HG03280 (cell line): ENCODE data around the gene IL18RAP.
A peak's percentile ranks its signal among the peaks of the same experiment; 100 is the strongest.

Experiments
- ATAC-seq: cut with Tn5 transposase; IDR thresholded peaks from one replicate; pipeline ENCODE4 v1.9.1; 2021; ENCODE audit warnings: mild to moderate bottlenecking, moderate library complexity; ENCODE audit not compliant: unreplicated experiment

The IL18RAP gene

DNA sequence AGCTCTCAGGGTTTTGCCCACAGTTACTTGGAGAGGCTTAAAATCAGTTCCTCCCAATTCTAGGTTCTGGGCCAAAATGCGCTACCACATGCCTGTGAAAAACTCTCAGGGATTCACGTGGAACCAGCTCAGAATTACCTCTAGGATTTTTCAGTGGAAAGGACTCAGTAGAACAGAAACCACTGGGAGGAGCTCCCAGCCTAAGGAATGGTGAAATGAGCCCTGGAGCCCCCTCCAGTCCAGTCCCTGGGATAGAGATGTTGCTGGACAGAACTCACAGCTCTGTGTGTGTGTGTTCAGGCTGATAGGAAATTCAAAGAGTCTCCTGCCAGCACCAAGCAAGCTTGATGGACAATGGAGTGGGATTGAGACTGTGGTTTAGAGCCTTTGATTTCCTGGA is 29.0 kb downstream of the IL18RAP start:
- no peak for ATAC-seq

DNA sequence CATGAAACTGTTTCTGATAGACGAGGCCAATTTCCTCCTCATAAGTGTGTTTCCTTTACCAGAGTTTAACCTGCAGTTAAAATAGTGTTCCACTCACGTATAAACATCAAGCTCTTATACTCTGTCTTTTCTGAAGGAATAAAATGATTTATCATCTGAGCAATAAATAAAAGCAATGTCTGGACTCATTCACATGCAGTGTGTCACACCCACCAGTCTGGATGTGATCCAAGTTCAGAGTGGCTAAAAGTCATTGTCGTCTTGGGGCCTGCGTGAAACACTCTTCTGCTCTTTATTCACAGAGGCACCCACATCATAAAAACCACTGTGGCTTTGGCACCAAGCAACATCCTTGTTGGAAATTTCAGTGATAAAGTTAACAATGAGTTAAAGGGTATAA is 30.5 kb downstream of the IL18RAP start:
- no peak for ATAC-seq

DNA sequence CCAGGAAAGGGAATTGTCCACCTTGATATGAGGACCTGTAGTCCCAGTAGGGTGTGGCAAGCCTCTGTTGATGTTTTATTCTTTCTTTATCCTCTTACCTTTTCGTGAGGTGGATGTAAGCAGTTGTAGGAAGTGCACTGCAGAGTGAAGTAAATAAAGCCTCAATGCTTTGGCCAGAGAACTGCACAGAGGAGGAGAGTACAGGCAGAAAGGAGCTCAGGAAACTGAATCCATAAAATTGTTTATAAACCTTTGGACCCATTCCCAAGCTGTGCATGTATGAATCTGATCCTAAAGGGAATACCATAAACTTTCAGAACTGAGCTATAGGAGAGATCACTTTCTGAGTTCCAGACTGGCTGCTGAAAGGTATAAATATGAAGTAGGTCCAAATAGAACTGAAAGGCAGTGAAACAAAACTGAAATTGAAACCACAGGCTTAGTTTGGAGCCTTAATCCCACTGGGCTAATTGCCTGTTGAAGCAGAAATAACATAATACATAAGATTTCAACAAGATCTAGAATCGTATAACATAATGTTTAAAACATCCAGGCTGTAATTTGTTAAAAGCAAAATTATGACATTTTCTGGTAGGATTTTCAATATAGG is 32.2 kb downstream of the IL18RAP start:
- no peak for ATAC-seq

DNA sequence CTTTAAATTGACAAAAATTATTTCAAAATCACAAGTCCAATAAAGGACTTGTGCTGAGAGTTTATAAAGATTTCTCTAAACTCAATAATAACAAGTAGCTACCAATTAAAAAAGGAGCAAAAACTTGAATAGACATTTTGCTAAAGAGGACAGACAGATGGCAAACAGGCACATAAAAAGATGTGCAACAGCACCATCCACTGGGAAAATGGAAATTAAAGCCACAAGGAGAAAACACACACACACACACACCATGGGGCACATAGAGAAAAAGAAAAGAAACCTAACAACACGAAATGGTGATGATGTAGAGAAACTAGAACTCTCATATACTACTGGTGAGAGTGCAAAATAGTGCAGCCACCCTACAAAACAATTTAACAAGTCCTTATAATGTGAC is 37.5 kb downstream of the IL18RAP start:
- no peak for ATAC-seq

DNA sequence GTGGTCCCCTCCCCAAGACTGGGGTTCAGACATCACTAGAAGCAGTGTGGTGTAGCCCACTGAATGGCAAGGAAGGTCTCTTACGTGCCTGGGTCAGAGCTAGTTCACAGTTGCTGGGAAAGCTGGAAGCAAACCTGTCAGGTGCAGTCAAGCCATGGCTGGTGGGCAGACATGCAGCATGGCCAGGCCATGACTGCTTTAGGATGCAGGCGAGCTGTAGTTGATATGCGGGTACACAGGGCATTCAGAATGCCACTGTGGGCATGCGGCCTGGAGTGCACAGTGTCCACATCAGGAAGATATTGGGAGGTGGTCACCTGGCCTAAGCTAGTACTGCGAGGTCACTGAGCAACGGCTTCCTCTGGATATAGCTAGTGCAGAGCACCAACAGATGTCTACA is 38.2 kb downstream of the IL18RAP start:
- ATAC-seq: no peak

DNA sequence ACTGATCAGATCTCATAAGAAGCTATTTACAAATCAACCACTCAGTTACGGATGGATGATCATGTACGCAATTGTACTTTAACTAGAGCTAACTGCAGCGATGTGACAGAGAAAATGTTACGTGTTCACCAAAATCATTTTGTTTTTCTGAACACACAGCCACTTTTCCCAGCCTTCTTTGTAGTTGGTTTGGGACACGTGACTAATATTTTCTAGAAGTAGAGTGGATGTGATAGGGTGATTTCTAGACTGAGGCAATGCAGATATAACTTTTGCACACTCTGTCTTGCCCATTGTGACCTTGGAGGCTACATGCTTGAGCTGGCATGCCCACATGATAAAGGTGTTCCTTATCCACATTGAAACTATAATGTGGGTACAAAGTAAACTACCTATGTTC is 40.2 kb downstream of the IL18RAP start:
- ATAC-seq: no peak

DNA sequence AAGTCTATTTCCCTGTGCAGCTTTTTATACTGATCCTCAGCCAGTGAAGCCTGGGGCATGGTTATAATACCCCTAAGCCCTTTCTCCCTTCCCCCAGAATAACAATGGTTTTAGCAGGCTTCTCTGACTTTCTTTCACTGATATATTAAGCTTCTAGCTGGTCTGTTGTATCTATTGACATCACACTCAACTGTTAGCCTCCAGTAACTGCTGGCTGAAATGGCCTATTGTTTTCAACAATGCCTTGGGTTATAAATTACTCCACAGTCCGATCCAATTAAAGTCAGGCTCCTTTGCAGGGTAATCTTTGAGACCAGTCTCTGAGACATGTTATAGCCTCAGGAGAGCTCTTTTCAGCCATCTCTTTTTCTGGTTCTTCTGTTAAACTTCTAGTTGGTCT is 47.2 kb downstream of the IL18RAP start:
- no peak for ATAC-seq

DNA sequence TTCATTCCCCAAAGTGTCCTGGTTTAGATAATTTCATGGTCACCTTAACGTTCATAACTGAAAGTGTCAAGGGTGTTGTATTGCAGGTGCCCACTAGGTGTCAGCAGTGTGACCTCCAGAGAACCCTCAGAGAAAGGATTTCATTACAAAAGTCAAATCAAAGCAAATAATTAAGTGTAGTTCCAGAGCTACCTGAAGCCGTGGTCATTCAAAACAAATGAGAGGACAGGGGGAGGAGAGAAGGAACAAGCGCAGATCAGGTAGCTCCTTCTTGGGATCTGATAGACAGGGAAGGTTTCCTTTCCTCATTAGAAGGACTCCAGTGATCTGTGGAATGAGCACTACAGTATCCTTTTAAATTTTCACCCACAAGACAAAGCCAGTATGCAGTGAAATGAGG is 50.1 kb downstream of the IL18RAP start, which contains the start of gene SLC9A4:
Gene SLC9A4, plus strand, starts transcription at position 207 of the 400 bp plus-strand sequence. CDS start 534 bp downstream, outside the sequence.
- ATAC-seq: peak; percentile 68

DNA sequence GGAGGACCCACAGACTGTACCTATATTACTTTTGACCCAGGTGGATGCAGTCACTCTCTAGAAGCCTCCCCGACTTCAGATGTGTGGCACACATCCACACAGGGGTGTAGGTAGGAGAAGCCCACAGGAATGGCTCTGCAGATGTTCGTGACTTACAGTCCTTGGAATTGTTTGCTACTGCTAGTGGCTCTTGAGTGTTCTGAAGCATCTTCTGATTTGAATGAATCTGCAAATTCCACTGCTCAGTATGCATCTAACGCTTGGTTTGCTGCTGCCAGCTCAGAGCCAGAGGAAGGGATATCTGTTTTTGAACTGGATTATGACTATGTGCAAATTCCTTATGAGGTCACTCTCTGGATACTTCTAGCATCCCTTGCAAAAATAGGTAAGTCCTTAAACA is 50.7 kb downstream of the IL18RAP start:
- ATAC-seq: no peak

DNA sequence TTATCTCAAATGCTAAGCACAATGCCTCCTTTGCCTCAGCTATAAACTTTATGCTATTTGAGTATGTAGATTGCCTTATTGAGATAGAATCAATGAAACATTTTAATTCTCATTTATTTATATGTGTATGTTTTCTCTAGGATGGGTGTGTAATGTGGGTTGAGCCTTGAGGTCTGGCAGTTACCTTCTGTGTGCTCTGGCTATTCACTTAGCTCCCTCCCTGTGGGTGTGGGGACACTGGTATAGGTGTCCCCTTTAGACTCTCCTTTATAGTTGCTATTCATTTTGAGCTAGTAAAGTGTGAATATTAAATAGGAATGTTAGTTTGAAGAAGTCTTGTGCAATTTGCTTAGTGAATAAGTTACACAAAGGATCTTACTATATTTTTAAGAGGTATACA is 51.8 kb downstream of the IL18RAP start:
- no peak for ATAC-seq

DNA sequence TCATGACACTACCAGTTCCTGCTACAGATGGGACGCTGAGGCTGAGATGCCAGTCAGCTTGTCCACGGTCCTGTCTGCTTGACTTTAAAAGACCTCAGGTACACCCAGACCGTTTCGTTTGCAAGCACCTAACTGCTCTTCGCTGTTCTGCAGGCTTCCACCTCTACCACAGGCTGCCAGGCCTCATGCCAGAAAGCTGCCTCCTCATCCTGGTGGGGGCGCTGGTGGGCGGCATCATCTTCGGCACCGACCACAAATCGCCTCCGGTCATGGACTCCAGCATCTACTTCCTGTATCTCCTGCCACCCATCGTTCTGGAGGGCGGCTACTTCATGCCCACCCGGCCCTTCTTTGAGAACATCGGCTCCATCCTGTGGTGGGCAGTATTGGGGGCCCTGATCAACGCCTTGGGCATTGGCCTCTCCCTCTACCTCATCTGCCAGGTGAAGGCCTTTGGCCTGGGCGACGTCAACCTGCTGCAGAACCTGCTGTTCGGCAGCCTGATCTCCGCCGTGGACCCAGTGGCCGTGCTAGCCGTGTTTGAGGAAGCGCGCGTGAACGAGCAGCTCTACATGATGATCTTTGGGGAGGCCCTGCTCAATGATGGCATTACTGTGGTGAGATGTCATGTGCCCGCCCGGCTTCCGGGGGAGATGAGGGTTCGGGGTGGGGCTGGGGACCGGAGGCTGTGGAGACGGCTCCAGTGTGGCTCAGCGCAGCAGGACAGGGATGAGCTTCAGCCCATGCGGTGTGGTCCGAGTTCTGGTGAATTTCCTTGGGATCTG is 55.9 kb downstream of the IL18RAP start:
- no peak for ATAC-seq

DNA sequence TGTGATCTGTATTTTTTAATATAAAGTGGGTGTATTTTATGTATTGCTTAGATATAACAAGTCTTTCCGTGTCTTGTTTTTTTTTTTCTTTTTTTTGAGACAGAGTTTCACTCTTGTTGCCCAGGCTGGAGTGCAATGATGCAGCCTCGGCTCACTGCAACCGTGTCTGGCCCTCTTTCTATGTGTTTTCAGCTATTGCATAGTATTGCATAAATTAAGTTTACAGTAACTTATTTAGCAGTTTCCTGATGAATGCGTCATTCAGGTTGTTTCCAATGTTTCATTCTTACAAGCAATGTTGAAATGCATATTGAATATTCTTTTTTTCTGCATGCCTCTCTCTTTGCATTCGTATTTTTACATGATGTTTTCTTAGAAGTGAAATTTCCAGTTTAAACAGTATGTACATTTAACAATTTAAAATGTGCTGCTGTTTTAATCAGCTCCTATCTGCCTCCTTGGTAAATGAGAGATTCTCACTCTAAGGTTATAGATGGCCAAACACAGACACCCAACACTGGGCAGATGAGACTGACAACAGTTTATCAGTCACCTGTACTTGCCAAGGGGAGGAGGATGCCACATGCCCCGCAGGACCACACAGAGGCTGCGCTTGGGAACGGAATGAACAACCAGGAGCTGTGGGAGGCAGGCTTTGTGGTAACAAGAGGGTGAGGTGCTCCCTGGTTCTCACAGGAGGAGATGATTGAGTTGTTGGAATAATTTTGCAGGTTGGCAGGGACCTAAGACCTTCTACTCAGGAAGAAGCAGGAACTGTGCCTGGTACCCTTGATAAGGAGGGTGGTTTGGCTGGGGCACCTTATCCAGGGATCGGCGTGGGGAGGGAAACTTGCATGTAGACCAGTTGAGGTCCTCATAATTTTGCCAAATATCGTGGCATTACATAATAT is 57.6 kb downstream of the IL18RAP start:
- ATAC-seq: no peak

DNA sequence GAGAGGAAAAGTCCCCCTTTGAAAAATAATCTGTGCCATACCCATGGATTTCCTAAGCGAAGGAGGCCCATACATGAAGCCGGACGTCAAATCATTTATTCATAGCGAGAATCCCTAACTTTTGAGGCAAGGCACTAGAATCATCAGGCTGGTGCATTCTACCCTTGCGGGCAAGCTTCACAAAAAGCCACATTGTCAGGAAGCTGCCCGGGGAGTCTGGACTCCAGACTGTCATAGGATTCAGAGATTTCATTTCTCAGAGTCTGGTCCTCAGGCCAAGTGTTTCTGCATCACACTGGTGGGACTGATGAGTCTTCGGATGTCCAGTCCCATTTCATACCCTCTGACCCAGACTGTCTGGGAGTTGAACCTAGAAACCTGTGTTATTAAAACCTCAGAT is 59.0 kb downstream of the IL18RAP start:
- no peak for ATAC-seq

DNA sequence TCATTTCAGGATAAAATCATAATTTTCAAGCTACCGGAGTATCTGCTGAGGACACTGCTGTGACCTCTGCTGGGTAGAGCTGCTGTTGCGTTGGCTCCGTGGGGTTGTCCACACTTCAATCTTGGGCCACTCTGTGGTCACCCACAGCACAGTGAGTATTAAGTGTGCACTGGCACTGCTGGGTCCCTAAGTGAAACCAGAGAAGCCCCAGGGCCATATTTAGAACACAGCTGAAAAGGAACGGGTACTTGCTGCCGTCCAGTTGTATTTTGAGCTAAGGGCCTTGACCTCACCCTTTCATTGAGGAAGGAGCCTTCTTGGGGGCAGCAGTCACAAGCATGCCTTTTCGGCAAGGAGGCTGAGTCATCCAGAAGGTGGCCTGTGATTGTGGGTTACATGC is 60.1 kb downstream of the IL18RAP start:
- no peak for ATAC-seq

DNA sequence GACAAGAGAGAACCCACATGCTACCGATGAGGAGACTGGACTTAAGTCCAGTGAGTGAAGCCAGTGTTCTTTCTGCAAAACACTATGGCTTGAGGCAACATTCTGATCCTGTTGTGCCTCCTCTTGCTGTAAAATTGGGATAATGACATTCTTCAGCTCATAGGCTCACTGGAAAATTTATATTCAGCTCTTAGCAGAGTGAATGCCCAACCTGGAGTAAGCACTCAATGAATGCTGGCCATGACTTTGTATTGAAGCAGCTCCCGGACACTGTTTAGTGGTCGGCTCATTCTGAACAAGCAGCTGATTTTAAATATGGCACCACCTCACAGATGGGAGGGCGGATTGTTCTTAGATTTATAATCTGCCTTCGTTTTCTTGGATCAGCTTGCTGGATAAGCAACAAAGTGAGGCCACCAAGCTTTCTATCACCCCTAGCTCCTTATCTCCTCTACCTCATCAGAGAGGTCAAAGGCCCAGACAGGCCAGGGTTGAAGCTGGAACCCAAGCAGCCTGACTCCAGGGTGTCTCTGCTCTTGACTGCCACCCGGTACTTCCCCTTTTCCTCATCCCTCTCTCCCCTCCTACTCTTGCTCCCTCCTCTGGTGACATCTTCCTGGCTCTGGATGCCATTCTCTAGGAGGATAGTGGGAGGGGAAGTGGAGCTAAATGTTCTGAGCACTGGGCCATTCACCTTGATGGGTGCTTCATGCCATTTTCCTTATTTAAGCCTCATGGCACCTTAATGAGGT is 61.5 kb downstream of the IL18RAP start:
- ATAC-seq: no peak

DNA sequence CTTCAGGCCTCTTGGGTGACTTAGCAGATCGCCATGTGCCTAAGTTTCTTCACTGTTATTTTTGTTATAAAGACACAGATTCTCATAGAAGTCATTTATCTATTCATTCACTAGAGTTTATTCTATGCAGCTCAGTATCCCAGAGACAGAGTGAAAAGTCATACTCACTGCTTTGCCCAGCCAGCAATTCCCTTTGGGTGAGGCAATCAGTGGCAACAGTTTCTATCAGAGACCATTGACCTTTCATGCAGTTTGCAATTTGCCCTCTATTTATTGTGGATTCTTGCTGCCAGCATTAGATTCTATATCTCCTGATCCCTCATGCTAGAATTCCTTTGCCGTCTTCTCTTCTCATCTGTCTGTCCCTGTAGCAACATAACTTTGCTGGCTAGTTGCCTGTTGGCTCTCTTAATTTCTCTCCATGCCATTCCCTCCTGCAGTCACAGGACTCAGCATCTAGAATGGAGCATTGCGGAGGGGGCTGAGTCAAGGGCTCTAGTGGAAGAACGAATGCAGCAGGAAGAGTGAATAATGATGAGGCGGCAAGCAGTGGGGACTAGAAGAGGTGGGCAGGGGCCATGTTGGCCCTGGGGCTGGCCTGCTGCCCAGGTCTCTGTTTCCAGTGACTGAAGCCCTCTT is 62.3 kb downstream of the IL18RAP start:
- no peak for ATAC-seq

DNA sequence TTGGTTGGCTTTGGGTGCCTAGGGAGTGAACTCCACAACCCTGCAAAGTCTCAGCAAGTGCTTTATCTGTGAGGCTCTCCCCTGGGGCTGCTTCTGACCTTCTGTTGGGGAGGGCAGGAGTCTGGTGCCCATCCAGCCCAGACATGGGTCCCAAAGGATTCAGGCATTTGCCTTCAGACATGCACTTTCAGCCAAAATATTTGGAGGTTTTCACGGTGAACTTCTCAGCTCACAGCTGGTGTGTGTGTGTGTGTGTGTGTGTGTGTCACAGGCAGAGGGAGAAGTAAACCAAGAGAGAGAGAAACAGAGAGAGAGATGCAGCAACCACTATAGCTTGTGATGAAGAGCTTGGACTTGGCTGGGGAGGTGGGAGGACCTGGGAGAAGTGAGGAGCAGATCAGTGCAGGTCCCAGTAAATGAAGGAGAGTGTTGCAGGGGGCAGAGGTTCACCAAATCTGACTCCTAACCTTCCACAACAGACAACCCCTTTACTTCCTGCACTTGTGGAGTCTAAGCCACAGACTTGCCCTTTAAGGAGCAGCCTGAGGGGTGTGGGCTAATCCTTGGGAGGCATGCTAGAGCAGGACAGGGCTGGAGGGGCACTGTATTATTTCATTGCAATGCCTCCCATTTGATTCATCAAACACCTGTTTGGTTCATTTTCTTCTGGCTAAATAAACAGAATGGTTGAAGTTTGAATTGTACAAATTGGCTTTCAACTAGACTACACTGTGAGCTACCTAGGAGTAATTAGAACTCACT is 64.2 kb downstream of the IL18RAP start:
- ATAC-seq: no peak

DNA sequence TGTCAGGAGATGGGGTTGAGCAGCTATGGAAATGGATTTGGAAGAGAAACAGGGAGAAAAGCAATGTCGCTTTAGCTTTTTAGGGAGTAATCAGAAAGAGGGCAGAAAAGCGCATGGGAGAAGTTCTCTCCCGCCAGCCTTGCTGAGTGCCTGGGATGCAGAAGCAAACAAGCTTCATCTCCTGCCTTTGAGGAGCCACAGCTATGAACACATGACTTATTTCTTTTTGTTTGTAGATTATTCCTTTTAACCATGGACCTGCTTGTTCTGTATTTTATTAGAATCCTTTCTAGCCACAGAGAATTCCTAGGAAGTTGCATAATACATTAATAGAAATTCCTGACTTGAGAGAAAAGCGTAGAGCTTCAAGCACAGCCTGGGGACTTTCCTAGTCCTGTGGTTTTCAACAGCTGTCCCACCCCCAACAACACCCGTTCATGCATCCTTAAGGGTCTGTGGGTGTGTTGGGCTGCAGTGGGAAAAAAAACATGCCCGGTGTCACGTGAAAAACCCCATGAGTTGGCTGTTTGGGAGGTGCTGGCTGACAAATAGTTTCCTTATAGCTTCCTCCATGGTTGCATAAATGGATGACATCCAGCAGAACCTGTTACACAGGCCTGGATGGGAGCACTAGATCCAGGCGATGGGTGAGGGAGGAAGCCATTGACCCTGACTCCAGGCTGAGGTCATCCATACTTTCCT is 65.0 kb downstream of the IL18RAP start:
- ATAC-seq: no peak

DNA sequence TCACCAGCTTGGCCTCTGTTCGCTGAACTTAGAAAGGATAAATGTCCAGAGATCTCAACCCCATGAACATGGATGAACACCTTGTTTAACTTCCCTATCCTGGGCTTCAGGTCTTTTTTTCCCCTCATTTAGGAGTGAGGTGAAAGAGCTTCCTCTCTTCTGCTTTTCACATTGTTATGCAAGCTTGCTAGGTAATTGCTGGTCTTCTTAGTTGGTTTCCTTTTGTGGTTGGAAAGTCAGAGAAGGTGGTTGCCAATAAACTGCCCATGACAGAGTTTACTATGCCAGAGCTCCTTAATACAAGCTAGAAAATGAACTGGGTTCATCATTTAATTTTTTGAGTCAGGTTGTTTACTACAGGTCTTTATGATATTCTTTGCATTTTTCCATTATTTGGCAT is 66.7 kb downstream of the IL18RAP start:
- ATAC-seq: no peak
